HepG2 (cell line): ENCODE results near the gene SSTR5. TPM values are rescaled to one million over a fixed set of nuclear protein-coding genes. Genes with fewer than 3 reads are reported as not detected.

Experiments
- ATAC-seq: fragments of 200-7000 bp; cut with Tn5 transposase; 3 replicates; pipeline ENCODE4 v1.9.1; 2020; ENCODE audit warnings: mild to moderate bottlenecking, moderate library complexity
- BruUV-seq: library from RNA; stranded (reverse); fragments of 400-500 nt; replicated peaks from 2 replicates; lab custom pipeline; 2021; lab: Mats Ljungman, UMichigan
- CTCF ChIA-PET: fragments of 300-600 bp; formaldehyde crosslinking; extraction: SDS; loops from one replicate; lab custom pipeline; 2021; ENCODE audit warnings: low total read pairs, inconsistent platforms, low intra/inter-chr PET ratio; lab: Yijun Ruan, JAX
- POLR2A ChIA-PET: fragments of 350-600 bp; sonication (Branson Sonifier 250); formaldehyde crosslinking; loops from one replicate; lab custom pipeline; 2020; ENCODE audit warnings: antibody characterized with exemption, inconsistent platforms; lab: Yijun Ruan, JAX
- DNase-seq: peaks from one replicate; pipeline ENCODE4 v3.0.0-alpha.2; 2015; ENCODE audit warnings: low spot score
- FAIRE-seq: peaks from 3 replicates; lab custom pipeline; 2011; peaks lifted over from hg19 to GRCh38; lab: Jason Lieb, UNC
- H2AFZ ChIP-seq: one replicate; pipeline ENCODE4 v1.6.1; 2011; ENCODE audit warnings: low read length, inconsistent platforms
- H3K27ac ChIP-seq: fragments of 300-600 bp; 3 replicates; pipeline ENCODE4 v1.8.0; 2011; ENCODE audit warnings: mixed run types, mild to moderate bottlenecking, mixed read lengths, low read length, inconsistent platforms; ENCODE audit not compliant: insufficient read depth; ENCODE audit errors: extremely low read length
- H3K27me3 ChIP-seq, 2 experiments: fragments of 200-600 bp in 1 of 2; 2 replicates in 1 of 2; 3 replicates in 1 of 2; pipeline versions ENCODE4 v1.6.0 to v1.8.0; 2011; ENCODE audit warnings: low read length in 2 of 2, mild to moderate bottlenecking in 2 of 2, moderate library complexity in 2 of 2, inconsistent platforms in 1 of 2; ENCODE audit not compliant: insufficient read depth in 2 of 2, control insufficient read depth in 1 of 2
- H3K36me3 ChIP-seq, 2 experiments: fragments of 200-600 bp in 1 of 2; replicated peaks in 1 of 2; 2 replicates in 1 of 2; 3 replicates in 1 of 2; pipeline versions ENCODE4 v1.5.1 to v1.8.0; 2011; ENCODE audit warnings: low read length in 2 of 2, inconsistent platforms in 1 of 2; ENCODE audit not compliant: insufficient read depth in 2 of 2, control insufficient read depth in 1 of 2
- H3K4me1 ChIP-seq: 2 replicates; pipeline ENCODE4 v1.5.1; 2012; ENCODE audit warnings: low read length, inconsistent platforms; ENCODE audit not compliant: insufficient read depth
- H3K4me2 ChIP-seq: 2 replicates; pipeline ENCODE4 v1.6.0; 2011; ENCODE audit warnings: low read depth, low read length, inconsistent platforms
- H3K4me3 ChIP-seq, 3 experiments: fragments of 200-600 bp in 1 of 3; sonication (generic), shearing (Covaris generic) in 1 of 3; replicated peaks in 1 of 3; 2 replicates each; pipeline ENCODE4 v1.5.1; 2011 to 2016; ENCODE audit warnings: low read length in 3 of 3, inconsistent platforms in 2 of 3, low read depth in 2 of 3, mild to moderate bottlenecking in 2 of 3, control low read depth in 1 of 3, mixed read lengths in 1 of 3; ENCODE audit not compliant: insufficient read depth in 1 of 3
- H3K79me2 ChIP-seq: one replicate; pipeline ENCODE4 v1.6.1; 2011; ENCODE audit warnings: low read length, inconsistent platforms; ENCODE audit not compliant: insufficient read depth
- H3K9ac ChIP-seq: 2 replicates; pipeline ENCODE4 v1.6.0; 2011; ENCODE audit warnings: mild to moderate bottlenecking, low read depth, low read length, inconsistent platforms; ENCODE audit not compliant: insufficient read depth
- H3K9me3 ChIP-seq: 2 replicates; pipeline ENCODE4 v1.5.1; 2012; ENCODE audit warnings: mild to moderate bottlenecking, low read length
- H4K20me1 ChIP-seq: 2 replicates; pipeline ENCODE4 v1.6.0; 2011; ENCODE audit warnings: inconsistent platforms, mild to moderate bottlenecking, low read length, moderate library complexity; ENCODE audit not compliant: insufficient read depth
- HOXA7 ChIP-seq: sonication (generic); formaldehyde crosslinking; IDR thresholded peaks from 2 replicates; pipeline ENCODE4 v1.8.1; 2022; ENCODE audit warnings: mild to moderate bottlenecking, missing genetic modification reagents, moderate library complexity
- NFE2L2 ChIP-seq: fragments of 150-350 bp; IDR thresholded peaks from 2 replicates; pipeline ENCODE4 v1.6.1; 2014; ENCODE audit warnings: low read length
- RNF2 ChIP-seq: fragments of 450-650 bp; conservative IDR thresholded peaks from 2 replicates; pipeline ENCODE4 v1.6.1; 2016; ENCODE audit warnings: low read depth
- ZBTB10 ChIP-seq: sonication (generic); formaldehyde crosslinking; IDR thresholded peaks from 2 replicates; pipeline ENCODE4 v1.4.0; 2020; ENCODE audit warnings: missing genetic modification reagents, borderline replicate concordance
- ZNF207 ChIP-seq: fragments of 450-650 bp; IDR thresholded peaks from 2 replicates; pipeline ENCODE4 v1.6.1; 2016; ENCODE audit warnings: antibody characterized with exemption, borderline replicate concordance
- ZNF598 ChIP-seq: sonication (generic); formaldehyde crosslinking; IDR thresholded peaks from 2 replicates; pipeline ENCODE4 v1.5.1; 2020; ENCODE audit warnings: mild to moderate bottlenecking, missing genetic modification reagents, borderline replicate concordance
- ZNF850 ChIP-seq: sonication (generic); formaldehyde crosslinking; conservative IDR thresholded peaks from 2 replicates; pipeline ENCODE4 v1.9.0; 2021; ENCODE audit warnings: mild to moderate bottlenecking, missing genetic modification reagents
- WGBS: methylation state at CpG from one replicate; pipeline ENCODE4 v1.1.6; 2017; ENCODE audit warnings: low lambda C conversion rate; 5-methylcytosine and 5-hydroxymethylcytosine counted together
- in situ Hi-C: cut with HindIII; loops from 2 replicates; pipeline ENCODE4 v1.10.0; 2017; ENCODE audit warnings: low pct_unique_long_range_greater_than_20kb; ENCODE audit not compliant: extremely low pct_ligation_motif_present
- intact Hi-C: fragments of 100-400 bp; cut with micrococcal nuclease; formaldehyde crosslinking; loops from one replicate; pipeline ENCODE4 v1.10.0; 2022; ENCODE audit not compliant: unreplicated experiment
- polyA plus RNA-seq, 8 experiments: library from polyadenylated mRNA; depleted of rRNA in 3 of 8; stranded (reverse) in 7 of 8; unstranded in 1 of 8; fragments of >200 nt; fragmentation: Illumina TruSeq in 4 of 8; extraction: Trizol in 4 of 8; gene quantifications; 2 replicates each; pipeline versions ENCODE4 v1.2.1 to v1.2.3, GENCODE V29; 2011 to 2016; ENCODE audit warnings: low read depth in 4 of 8, missing spikeins in 1 of 8, mixed read lengths in 1 of 8; ENCODE audit not compliant: insufficient read depth in 1 of 8
- total RNA-seq, 5 experiments: library from RNA; depleted of rRNA; stranded (reverse); fragments of >200 nt; fragmentation: Illumina TruSeq; extraction: Trizol; gene quantifications; 2 replicates each; pipeline ENCODE4 v1.2.3, GENCODE V29; 2016; ENCODE audit warnings: low read depth in 1 of 5

SSTR5 gene
- total and polyA plus RNA-seq, 2 of the 13 experiments (the other 11 are each of a cell fraction or from before 2014, with no cell fraction given), result 0.20 to 0.49 TPM

- no peak for TF ChIP-seq ZBTB10
- no peak for TF ChIP-seq ZNF598 (CRISPR knock-in tag)
- TF ChIP-seq RNF2, result no peak
Observed at GRCh38 chr16:1121009-1121408, 48.5 kb downstream of the SSTR5 start (continued).

- no peaks in the 10 kb centered on the region for H3K36me3 ChIP-seq
- intact Hi-C loops (no loop called here), in situ Hi-C loops (no loop called here)
- FAIRE-seq, result no peak
- WGBS, result 45% methylated on average over 8 of the region's 30 CpGs
- H3K4me1 ChIP-seq, result no peaks in the 10 kb centered on the region
- H4K20me1 ChIP-seq, result 0 out of 2 replicates have a peak, but pooled peaks cover 3% of the 10 kb centered on the region
- BruUV-seq, result no TSS peak
- DNase-seq, result no peak
- ATAC-seq, result no peak
- no peak overlapping the region for H2AFZ ChIP-seq
- no peaks in the 10 kb centered on the region for H3K79me2 ChIP-seq
- no peaks in the 10 kb centered on the region for H3K9me3 ChIP-seq
- CTCF ChIA-PET, result no interaction called here
- no peak overlapping the region for H3K4me3 ChIP-seq
- TF ChIP-seq NFE2L2, result peak; percentile 19; the same call in 1 of the 2 replicates
- TF ChIP-seq HOXA7 (CRISPR knock-in tag), result no peak
- no peak for TF ChIP-seq ZNF850 (CRISPR knock-in tag)
- no peak for TF ChIP-seq ZNF207
- TF ChIP-seq, all 625 proteins: peak for 1
- POLR2A ChIA-PET, result no interaction called here
- H3K4me2 ChIP-seq, result no peak overlapping the region
- no peak overlapping the region for H3K9ac ChIP-seq
- no peak overlapping the region for H3K27ac ChIP-seq
- H3K27me3 ChIP-seq, result peaks cover 30 to 81% of the 10 kb centered on the region in 2 experiments; a peak in 4 of 5 replicates
Observed at GRCh38 chr16:1121601-1122397, 49.3 kb downstream of the SSTR5 start.
